ENCODE results near the gene STX5. TPM values are rescaled to one million over a fixed set of nuclear protein-coding genes. Genes with fewer than 3 reads are reported as not detected.
"Not testable (repeated sequence)": the region's sequence is repeated elsewhere in the genome, so short reads cannot be mapped to it uniquely, and the experiment has no call there.

The STX5 gene
- total RNA-seq, 1 donor from 2014 or later, result 40.9 TPM

- Histone ChIP-seq H3K4me3 (no peak overlapping the region), H3K9me3 (no peaks in the 10 kb centered on the region), H3K4me1 (peaks cover 2% of the 10 kb centered on the region), H3K36me3 (peaks cover 49% of the 10 kb centered on the region), H3K27ac (no peak overlapping the region), H3K27me3 (no peaks in the 10 kb centered on the region)
- intact Hi-C loops (cut with DNase I), result no loop called here
- peak; percentile 33 for ATAC-seq
- TF ChIP-seq CTCF (IDR thresholded peaks at IDR 0.05), result no peak
- DNase-seq, result no peak
These were observed 54.5 kb downstream of the STX5 start for GRCh38 chr11:62777389-62777788.

GRCh38 chr11:62775646-62776045, 56.2 kb downstream of the STX5 start:
- no peak for DNase-seq
- intact Hi-C loops (cut with DNase I), result no loop called here
- TF ChIP-seq CTCF (IDR thresholded peaks at IDR 0.05), result no peak

GRCh38 chr11:62774407-62774806, 57.4 kb downstream of the STX5 start:
- no peaks in the 10 kb centered on the region for H3K9me3 ChIP-seq
- no peak overlapping the region for H3K4me3 ChIP-seq
- no peak for ATAC-seq

More at GRCh38 chr11:62775646-62776045, 56.2 kb downstream of the STX5 start:
- H3K27me3 ChIP-seq, result no peaks in the 10 kb centered on the region
- H3K36me3 ChIP-seq, result peaks cover 44% of the 10 kb centered on the region
- no peak for ATAC-seq
- H3K4me1 ChIP-seq, result peaks cover 12% of the 10 kb centered on the region
- H3K27ac ChIP-seq, result no peak overlapping the region
- H3K4me3 ChIP-seq, result no peak overlapping the region
- no peaks in the 10 kb centered on the region for H3K9me3 ChIP-seq

GRCh38 chr11:62771144-62772021, 60.5 kb downstream of the STX5 start, which contains the start of gene TAF6L:
Gene TAF6L (plus strand): TSS chr11:62771396. CDS start chr11:62775784, 4,388 bp downstream.
- DNase-seq (peak; percentile 99), ATAC-seq (peak; percentile 97)
- no peaks in the 10 kb centered on the region for H3K9me3 ChIP-seq
- peaks cover 23% of the 10 kb centered on the region for H3K36me3 ChIP-seq
- peaks cover 22% of the 10 kb centered on the region for H3K4me1 ChIP-seq
- intact Hi-C loops (cut with DNase I), result no loop called here
- no peaks in the 10 kb centered on the region for H3K27me3 ChIP-seq
- no peak for TF ChIP-seq CTCF (IDR thresholded peaks at IDR 0.05)
- H3K4me3 ChIP-seq, result peak within 1 kb of the TSS; percentile 80
- peak within 1 kb of the TSS; percentile 92 for H3K27ac ChIP-seq

More at GRCh38 chr11:62774407-62774806, 57.4 kb downstream of the STX5 start:
- peaks cover 34% of the 10 kb centered on the region for H3K36me3 ChIP-seq
- no peak for TF ChIP-seq CTCF (IDR thresholded peaks at IDR 0.05)
- no peak overlapping the region for H3K27ac ChIP-seq
- DNase-seq, result no peak
- intact Hi-C loops (cut with DNase I), result no loop called here
- peaks cover 22% of the 10 kb centered on the region for H3K4me1 ChIP-seq
- H3K27me3 ChIP-seq, result no peaks in the 10 kb centered on the region

GRCh38 chr11:62770778-62771143, 61.1 kb downstream of the STX5 start:
- Histone ChIP-seq H3K27ac (peak overlapping the region; percentile 92), H3K9me3 (no peaks in the 10 kb centered on the region)
- ATAC-seq, result no peak

GRCh38 chr11:62760867-62761227, 71.0 kb downstream of the STX5 start:
- intact Hi-C loops (cut with DNase I); ATAC-seq; H3K27me3 ChIP-seq; H3K9me3 ChIP-seq; DNase-seq: not testable (repeated sequence)
- peaks cover 12% of the 10 kb centered on the region for H3K4me1 ChIP-seq
- peaks cover 17% of the 10 kb centered on the region for H3K36me3 ChIP-seq
- H3K27ac ChIP-seq, result peak overlapping the region; percentile 90
- peak overlapping the region; percentile 91 for H3K4me3 ChIP-seq

More at GRCh38 chr11:62770778-62771143, 61.1 kb downstream of the STX5 start:
- Histone ChIP-seq H3K27me3 (no peaks in the 10 kb centered on the region), H3K4me3 (peak overlapping the region; percentile 80), H3K4me1 (peaks cover 22% of the 10 kb centered on the region), H3K36me3 (peaks cover 23% of the 10 kb centered on the region)
- no peak for TF ChIP-seq CTCF (IDR thresholded peaks at IDR 0.05)
- no peak for DNase-seq
- intact Hi-C loops (cut with DNase I), result no loop called here
